Stomach (tissue), 9 donors: ENCODE results near the gene SPEF1. TPM values are rescaled to one million over a fixed set of nuclear protein-coding genes. Genes with fewer than 3 reads are reported as not detected.

Experiments used
- DNase-seq, 2 donors: peaks; one replicate each; pipeline versions ENCODE4 v3.0.0 to v3.0.0-alpha.2; 2013 to 2019
- H3K27ac ChIP-seq, 5 donors: fragments of 200-600 bp in 4 of 5; sonication (generic) in 4 of 5; one replicate each; pipeline ENCODE4 v1.5.1; 2013 to 2019; ENCODE audit warnings: mild to moderate bottlenecking in 1 of 5, moderate library complexity in 1 of 5
- H3K27me3 ChIP-seq, 3 donors: fragments of 200-600 bp; sonication (generic); one replicate each; pipeline ENCODE4 v1.5.1; 2017 to 2019; ENCODE audit warnings: mixed run types in 1 of 3
- H3K36me3 ChIP-seq, 4 donors: fragments of 200-600 bp; sonication (generic); 1 replicate in 3 of 4; 2 replicates in 1 of 4; pipeline ENCODE4 v1.5.1; 2016 to 2019
- H3K4me1 ChIP-seq, 4 donors: fragments of 200-600 bp; sonication (generic); one replicate each; pipeline ENCODE4 v1.5.1; 2016 to 2019
- H3K4me3 ChIP-seq, 4 donors: fragments of 200-600 bp; sonication (generic) in 3 of 4; one replicate each; pipeline ENCODE4 v1.5.1; 2016 to 2019; ENCODE audit warnings: mild to moderate bottlenecking in 1 of 4
- H3K9me3 ChIP-seq, 4 donors: fragments of 200-600 bp; sonication (generic); one replicate each; pipeline ENCODE4 v1.5.1; 2016 to 2019
- CTCF ChIP-seq, 7 experiments: fragments of 450-650 bp in 4 of 7; fragments of 200-600 bp in 3 of 7; sonication (generic) in 3 of 7; IDR thresholded peaks; one replicate each; pipeline ENCODE4 v1.5.1; 2016 to 2019; ENCODE audit warnings: antibody characterized with exemption in 7 of 7, control low read depth in 2 of 7, mild to moderate bottlenecking in 1 of 7
- EP300 ChIP-seq: sonication (generic); formaldehyde crosslinking; IDR thresholded peaks from one replicate; pipeline ENCODE4 v1.6.1; 2017; ENCODE audit warnings: antibody characterized with exemption
- POLR2A ChIP-seq, 4 donors: fragments of 450-650 bp; IDR thresholded peaks; one replicate each; pipeline ENCODE4 v1.6.1; 2016; ENCODE audit warnings: antibody characterized with exemption in 4 of 4, control low read depth in 2 of 4, mild to moderate bottlenecking in 1 of 4, moderate library complexity in 1 of 4
- POLR2AphosphoS5 ChIP-seq, 3 donors: sonication (generic); formaldehyde crosslinking; IDR thresholded peaks; one replicate each; pipeline ENCODE4 v1.6.1; 2016; ENCODE audit warnings: antibody characterized with exemption in 3 of 3
- WGBS, 5 donors: extraction: QIAGEN DNeasy Blood & Tissue Kit in 3 of 5; methylation state at CpG; one replicate each; pipeline versions ENCODE4 v1.1.5 to v1.1.7; 2013 to 2018; 5-methylcytosine and 5-hydroxymethylcytosine counted together
- intact Hi-C: fragments of 100-400 bp; cut with DNase I; formaldehyde crosslinking; loops from one replicate; pipeline ENCODE4 v1.15.1; 2023; ENCODE audit warnings: low total_unique reads
- polyA plus RNA-seq, 3 donors: library from polyadenylated mRNA; stranded (reverse); fragments of 200-250 nt; gene quantifications; one replicate each; pipeline ENCODE4 v1.2.3, GENCODE V29; 2013
- total RNA-seq, 5 donors: library from RNA; depleted of rRNA; stranded (reverse); fragments of >200 nt; gene quantifications; one replicate each; pipeline versions ENCODE4 v1.1.0 to v1.2.3, GENCODE V29; 2014 to 2016
- donor health status: healthy with polysubstance abuse.
- donor health status: Bipolar disorder and iron deficiency.
- donor health status: healthy.

SPEF1 gene
- total and polyA plus RNA-seq, 8 donors, result 0.18 to 0.19 TPM; not detected in 6

GRCh38 chr20:3733119-3733995, 47.9 kb downstream of the SPEF1 start:
- Histone ChIP-seq H3K4me1 (peaks cover 0 to 18% (median 9%) of the 10 kb centered on the region in 4 donors), H3K27ac (peak overlapping the region in 4 of 5 donors; percentile 20 to 61 (median 52)), H3K27me3 (peaks cover 0 to 51% (median 21%) of the 10 kb centered on the region in 3 donors), H3K4me3 (peak overlapping the region; percentile 33 to 39 (median 35)), H3K36me3 (no peaks in the 10 kb centered on the region), H3K9me3 (no peaks in the 10 kb centered on the region)
- intact Hi-C loops, result no loop called here
- no peak for TF ChIP-seq POLR2AphosphoS5 (IDR thresholded peaks at IDR 0.05)
- TF ChIP-seq CTCF (IDR thresholded peaks at IDR 0.05), result no peak
- no peak for TF ChIP-seq EP300
- no peak for TF ChIP-seq POLR2A (IDR thresholded peaks at IDR 0.05)
- peak in 1 of 2 donors; percentile 34 for DNase-seq
- WGBS, 5 donors, result 77 to 88% (median 85%) methylated on average over 18 to 20 of the region's 20 CpGs

- peaks cover 0 to 60% (median 21%) of the 10 kb centered on the region in 3 donors for H3K27me3 ChIP-seq
- no peaks in the 10 kb centered on the region for H3K36me3 ChIP-seq
- no peaks in the 10 kb centered on the region for H3K9me3 ChIP-seq
- intact Hi-C loops, result no loop called here
- 8 to 21% (median 11%) methylated on average over 5 to 66 of the region's 67 CpGs for WGBS, 5 donors
- H3K27ac ChIP-seq, result peak within 1 kb of the TSS; percentile 20 to 61 (median 46)
- peak within 1 kb of the TSS; percentile 33 to 39 (median 35) for H3K4me3 ChIP-seq
- DNase-seq, result peak in 1 of 2 donors; percentile 87
- H3K4me1 ChIP-seq, result peaks cover 0 to 25% (median 9%) of the 10 kb centered on the region in 4 donors
- TF ChIP-seq POLR2AphosphoS5 (IDR thresholded peaks at IDR 0.05) (no peak), POLR2A (IDR thresholded peaks at IDR 0.05) (no peak), CTCF (IDR thresholded peaks at IDR 0.05) (no peak), EP300 (no peak)
Measured at GRCh38 chr20:3732327-3733118, 48.7 kb downstream of the SPEF1 start, which contains the start of gene HSPA12B. TSS of gene HSPA12B (plus strand) at chr20:3732685. CDS start at chr20:3738675, 5,990 bp downstream.

- TF ChIP-seq EP300 (no peak), POLR2AphosphoS5 (IDR thresholded peaks at IDR 0.05) (no peak), POLR2A (IDR thresholded peaks at IDR 0.05) (no peak), CTCF (IDR thresholded peaks at IDR 0.05) (no peak)
- DNase-seq, result no peak
- H3K4me1 ChIP-seq, result peaks cover 0 to 27% (median 9%) of the 10 kb centered on the region in 4 donors
- peaks cover 0 to 65% (median 21%) of the 10 kb centered on the region in 3 donors for H3K27me3 ChIP-seq
- intact Hi-C loops, result no loop called here
- 62 to 78% (median 71%) methylated on average over 6 to 16 of the region's 16 CpGs for WGBS, 5 donors
- peak overlapping the region in 1 of 5 donors; percentile 61 for H3K27ac ChIP-seq
- peak overlapping the region in 1 of 4 donors; percentile 36 for H3K4me3 ChIP-seq
- no peaks in the 10 kb centered on the region for H3K9me3 ChIP-seq
- no peaks in the 10 kb centered on the region for H3K36me3 ChIP-seq
Measured at GRCh38 chr20:3731944-3732326, 49.3 kb downstream of the SPEF1 start.
